NCI-H2196 treated with DMSO at 0.1 percent for 48 hours (cell line): ENCODE data around the gene CTSC.
"Not testable (repeated sequence)": the region's sequence is repeated elsewhere in the genome, so short reads cannot be mapped to it uniquely, and the experiment has no call there.

Experiments
- DNase-seq: peaks from one replicate; lab custom pipeline; 2025; ENCODE audit not compliant: unreplicated experiment; lab: John Stamatoyannopoulos, UW

Gene CTSC

DNA sequence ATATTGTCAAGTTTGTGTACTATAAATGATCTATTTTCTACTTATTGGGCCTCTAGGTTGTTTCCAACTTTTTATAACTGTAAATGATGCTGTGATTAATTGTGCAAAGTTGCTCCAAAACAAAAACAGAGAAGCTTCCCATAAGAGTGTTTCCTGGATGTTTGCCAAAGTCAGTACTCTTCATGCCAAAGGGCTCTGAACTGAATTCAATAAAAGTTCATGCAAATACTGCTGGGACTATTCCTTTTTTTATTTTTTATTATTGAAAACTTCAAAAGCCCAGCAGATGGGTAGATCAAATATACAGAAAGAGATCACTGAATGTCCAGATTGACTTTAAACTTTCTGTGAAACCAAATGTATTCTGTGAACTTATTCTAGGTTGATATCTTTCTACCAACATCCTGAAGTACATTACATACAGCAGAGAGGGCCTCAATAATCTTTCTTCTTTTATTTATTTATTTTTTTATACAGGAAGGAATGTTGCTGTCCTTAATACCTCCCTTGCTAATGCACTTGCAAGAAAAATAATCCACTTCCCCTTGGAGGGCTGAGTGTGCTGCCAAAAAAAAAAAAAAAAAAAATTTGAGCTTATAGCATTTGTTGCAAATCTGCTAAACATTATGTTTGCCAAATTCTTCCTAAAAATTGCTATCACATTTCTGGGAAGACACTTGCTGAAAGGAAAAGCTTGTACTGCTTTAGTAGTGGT, 53.0 kb downstream of the CTSC start:
- DNase-seq: no peak

DNA sequence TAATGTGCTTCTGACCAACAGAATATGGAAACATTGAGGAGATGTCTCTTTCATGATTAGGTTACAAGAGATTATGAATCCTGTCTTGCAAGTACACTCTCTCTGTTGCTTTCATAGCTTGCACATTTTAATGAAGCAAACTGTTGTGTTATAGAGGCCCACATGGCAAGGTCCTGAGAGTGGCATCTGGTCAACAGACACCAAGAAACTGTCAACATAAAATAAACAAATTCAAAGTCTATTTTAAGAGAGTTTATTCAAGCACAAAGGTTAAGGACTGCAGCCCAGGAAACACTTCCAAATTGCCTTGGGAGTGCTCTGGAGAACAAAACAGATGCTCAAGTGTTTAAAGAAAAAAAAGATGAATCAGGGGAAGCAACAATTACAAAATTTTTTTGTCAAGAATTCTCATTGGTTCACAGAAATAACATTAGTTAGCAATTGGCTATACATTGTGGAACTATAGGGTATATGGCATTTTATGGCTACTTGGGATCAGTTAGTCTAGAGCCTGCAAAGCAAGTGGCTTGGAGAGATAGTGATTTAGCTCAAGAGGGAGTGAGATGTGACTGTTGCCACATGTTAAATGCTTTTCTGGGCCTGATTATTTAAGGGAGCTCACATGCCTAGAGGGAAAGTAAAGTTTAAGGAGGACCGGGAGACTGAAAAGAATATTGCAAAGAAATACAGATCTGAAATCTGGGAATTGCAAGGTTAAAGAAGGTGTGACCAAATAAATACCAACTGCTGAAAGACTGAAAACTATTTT, 54.6 kb downstream of the CTSC start:
- DNase-seq: no peak

DNA sequence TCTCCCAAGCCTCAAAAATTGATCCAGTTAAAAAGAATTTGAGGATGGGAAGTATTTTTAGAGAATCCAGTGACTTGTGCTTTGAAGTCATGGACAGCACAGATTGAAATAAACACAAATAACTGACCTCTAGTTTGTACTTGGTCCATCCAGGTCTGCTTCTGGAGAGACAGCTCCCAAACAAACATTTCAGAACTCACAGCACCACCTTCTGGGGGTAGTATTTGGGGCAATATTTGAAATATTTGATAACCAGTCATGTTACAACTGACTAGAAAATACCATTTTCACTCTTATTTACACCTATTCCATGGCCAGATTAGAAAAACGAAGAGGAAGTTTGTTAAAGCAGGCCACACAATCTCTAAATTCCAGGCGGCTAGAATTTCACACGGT, 56.2 kb downstream of the CTSC start:
- no peak for DNase-seq

DNA sequence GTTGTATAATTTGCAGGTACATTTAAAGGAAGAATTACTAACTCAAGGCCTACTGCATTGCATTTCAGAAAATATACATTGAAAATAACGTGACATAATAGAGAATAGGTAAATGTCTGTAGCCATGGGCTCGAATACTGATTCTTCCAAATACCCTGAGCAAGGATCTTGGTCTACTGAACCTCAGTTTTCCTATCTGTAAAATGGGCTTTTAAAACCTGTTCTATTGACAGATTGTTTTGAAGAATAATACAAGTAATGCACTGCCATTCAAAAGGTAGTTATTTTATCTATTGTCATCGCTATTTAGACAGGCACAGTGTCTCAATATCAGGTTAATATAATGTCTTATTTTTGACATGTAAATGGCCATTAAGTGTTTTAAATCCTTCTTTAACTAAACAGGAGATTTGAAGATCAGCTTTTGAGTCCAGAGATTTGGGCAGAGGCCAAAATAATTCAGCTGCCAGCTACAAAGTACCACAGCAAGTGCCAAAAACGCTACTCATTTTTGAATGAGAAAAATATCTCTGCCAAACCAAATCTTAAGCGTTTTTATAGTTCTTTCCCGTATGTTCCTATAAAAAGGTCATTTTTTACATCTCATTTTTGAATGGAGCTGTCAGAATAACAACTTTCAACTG, 56.7 kb downstream of the CTSC start:
- no peak for DNase-seq

DNA sequence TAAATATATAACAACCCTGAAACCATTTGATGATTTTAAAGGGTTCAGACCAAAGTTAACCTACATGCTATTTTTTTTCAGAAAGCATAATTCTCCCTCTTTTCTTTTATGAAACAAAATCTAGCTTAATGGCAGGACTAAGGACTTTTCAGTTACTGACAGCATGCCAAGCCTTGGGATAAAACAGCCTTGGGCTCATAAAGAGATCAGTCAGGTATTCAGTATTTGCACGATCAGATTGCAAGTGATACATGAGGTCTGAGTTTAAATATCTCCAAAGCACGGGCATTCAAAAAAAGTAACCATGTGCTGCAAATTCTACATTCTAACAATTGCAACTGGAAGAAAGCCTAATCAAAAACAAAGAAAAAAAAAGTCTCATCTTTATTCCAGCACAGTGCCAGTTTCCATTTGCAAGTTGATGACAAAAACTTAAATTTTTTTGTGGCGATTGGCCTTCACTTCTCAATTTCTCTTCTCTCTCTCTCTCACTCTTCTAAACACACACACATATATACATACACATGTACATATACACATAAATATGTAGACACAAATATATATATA, 60.1 kb downstream of the CTSC start:
- DNase-seq: no peak

DNA sequence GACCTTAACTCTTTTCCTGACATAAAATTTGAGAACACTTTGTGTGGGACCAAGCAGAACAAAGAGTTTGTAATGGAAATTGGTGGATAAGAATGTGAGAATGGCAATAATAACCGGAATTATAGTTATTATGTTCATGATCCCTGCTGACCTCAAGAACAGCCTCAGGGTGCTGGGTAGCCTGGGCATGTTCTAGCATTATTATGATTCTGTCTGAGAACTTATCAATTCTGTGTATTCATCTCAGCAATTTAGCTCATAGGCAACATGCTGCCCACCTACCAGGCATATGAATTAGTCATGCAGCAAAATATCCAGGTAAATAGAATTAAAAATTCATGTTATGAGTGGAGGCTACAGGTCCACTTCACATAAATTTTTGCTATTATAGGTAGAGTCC, 61.9 kb downstream of the CTSC start:
- no peak for DNase-seq

DNA sequence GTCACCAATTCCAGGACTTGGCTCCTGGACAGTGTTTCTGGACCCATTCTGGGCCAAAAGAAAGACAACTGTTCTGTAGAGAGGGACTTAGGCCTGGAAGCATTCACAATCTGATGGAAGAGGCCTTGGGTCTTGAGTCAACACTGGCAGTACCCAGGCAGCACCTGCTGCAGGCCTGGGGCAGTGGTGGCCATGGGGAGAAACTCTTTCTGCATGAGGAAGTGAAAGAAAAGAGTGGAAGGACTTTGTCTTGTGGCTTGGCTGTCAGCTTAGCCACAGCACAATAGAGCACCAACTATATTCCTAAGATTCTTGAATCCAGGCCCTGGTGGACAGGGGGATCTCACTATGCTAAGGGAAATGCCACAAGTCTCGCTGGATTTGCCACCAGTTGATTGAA, 70.6 kb downstream of the CTSC start:
- DNase-seq: no peak

DNA sequence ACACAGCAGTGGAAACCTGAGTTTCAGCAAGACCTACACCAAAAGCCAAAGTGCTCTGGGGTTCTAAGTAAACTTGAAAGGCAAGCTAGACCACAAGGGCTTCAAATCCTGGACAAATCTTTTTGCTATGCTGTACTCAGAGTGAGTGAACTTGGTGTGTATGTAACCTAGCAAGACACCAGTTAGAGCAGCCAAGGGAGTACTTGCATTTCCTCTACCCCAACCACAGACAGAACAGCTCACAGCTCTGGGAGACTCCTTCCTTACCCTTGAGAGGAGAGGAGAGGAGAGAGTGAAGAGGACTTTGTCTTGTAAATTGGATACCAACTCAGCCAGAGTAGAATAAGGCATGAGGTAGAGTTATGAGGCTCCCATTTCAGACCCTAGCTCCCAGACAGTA, 71.4 kb downstream of the CTSC start:
- DNase-seq: no peak

DNA sequence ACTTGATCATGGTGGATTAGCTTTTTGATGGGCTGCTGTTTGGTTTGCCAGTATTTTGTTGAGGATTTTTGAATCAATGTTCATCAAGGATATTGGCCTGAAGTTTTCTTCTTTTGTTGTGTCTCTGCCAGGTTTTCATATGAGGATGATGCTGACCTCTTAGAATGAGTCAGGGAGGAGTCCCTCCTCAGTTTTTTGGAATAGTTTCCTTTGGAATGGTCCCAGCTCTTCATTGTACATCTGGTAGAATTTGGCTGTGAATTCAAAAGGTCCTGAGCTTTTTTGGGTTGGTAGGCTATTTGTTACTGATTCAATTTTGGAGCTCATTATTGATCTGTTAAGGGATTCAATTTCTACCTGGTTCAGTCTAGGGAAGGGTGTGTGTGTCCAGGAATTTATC, 78.1 kb downstream of the CTSC start:
- no peak for DNase-seq

DNA sequence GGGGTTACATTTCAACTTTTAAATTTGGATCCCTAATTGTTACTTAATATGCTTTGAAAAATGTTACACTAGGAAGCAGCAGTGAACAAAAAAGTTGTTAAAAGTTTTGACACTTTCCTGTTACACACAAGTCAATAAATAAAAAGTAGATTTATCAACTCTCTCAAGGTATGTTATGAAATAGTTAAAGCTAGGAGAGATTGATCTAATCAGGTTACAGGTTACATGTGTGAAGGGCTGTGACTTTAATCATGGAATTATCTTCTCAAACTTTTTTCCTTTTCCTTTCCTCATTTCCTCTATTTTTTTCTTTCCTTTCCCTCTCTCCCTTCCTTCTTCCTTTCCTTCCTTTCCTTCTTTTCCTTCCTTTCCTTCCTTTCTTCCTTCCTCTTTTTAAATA, 85.3 kb downstream of the CTSC start:
- DNase-seq: no peak

DNA sequence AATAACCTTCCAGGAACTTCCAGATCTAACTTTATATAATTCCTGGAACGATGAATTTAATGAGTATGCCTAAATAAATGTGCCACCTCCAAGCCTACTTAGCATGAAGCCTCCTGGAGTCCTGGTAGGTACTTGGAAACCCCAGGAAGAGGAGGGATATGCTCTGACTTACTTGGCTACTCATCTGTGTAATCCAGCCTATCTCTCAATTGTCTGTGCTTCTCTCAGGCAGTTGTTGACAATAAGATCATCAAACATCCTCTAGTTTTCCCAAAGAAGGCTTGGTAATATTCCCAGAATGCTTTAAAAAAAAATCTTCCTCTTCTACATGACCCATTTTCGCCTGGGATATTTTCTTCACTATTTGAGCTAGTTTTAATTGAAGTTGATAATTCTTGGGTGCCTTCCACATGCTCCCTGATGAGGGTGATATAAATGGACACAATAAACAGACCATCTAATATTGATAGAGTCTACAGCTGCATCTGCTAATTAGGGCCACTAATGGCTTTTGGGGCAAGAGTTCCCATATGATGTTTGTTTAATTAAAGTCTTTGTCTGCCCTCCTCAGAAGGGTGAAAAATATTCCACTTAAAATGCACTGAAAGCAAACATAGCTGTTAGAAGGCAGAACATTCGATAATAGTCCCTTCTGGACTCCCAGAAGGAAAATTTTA, 86.8 kb downstream of the CTSC start:
- DNase-seq: no peak

DNA sequence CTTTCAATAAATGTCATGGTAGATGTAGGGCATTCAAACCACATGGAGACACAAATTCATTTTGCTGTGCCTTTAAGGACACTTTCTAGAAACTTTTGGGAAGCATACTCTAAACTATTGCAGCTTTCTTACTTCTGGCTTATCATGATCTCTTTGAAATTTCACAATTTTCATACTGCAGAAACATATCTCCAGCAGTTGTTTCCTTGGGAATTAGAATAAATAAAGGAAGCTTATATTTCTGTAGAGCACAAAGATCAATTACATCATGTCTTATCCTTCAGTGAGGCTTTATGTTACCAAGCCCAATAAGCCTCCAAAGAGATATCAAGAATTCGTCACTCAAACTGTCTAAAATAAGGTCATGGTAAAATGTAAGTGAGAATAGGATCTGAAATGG, 87.8 kb downstream of the CTSC start:
- no peak for DNase-seq

DNA sequence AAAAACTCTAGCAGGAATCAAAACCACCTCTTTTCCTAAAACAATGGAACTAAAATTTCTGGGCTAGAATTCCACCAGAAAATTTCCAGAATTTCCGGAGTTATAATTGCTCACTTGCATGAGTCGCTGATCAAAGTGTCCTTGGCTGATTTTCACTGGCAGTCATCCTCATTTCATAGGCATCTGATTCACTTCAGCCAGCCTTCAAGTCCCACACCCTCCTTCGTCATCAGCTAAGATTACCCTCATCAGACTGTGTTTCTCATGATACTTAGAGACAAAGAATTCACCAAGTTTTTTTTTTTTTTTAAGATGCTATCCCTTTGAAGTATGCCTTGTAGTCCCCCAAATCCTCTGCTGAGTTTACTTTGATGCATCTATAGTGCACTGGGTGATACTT, 90.8 kb downstream of the CTSC start:
- DNase-seq: no peak

DNA sequence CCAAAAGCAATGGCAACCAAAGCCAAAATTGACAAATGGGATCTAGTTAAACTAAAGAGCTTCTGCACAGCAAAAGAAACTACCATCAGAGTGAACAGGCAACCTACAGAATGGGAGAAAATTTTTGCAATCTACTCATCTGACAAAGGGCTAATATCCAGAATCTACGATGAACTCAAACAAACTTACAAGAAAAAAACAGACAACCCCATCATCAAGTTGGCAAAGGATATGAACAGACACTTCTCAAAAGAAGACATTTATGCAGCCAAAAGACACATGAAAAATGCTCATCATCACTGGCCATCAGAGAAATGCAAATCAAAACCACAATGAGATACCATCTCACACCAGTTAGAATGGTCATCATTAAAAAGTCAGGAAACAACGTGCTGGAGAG, 92.0 kb downstream of the CTSC start:
- DNase-seq: not testable (repeated sequence)
